ENCODE data around the gene ATP10A.

- TF ChIP-seq, protein P1, sequence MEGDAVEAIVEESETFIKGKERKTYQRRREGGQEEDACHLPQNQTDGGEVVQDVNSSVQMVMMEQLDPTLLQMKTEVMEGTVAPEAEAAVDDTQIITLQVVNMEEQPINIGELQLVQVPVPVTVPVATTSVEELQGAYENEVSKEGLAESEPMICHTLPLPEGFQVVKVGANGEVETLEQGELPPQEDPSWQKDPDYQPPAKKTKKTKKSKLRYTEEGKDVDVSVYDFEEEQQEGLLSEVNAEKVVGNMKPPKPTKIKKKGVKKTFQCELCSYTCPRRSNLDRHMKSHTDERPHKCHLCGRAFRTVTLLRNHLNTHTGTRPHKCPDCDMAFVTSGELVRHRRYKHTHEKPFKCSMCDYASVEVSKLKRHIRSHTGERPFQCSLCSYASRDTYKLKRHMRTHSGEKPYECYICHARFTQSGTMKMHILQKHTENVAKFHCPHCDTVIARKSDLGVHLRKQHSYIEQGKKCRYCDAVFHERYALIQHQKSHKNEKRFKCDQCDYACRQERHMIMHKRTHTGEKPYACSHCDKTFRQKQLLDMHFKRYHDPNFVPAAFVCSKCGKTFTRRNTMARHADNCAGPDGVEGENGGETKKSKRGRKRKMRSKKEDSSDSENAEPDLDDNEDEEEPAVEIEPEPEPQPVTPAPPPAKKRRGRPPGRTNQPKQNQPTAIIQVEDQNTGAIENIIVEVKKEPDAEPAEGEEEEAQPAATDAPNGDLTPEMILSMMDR (IDR thresholded peaks at IDR 0.05) = no peak
- no peak for TF ChIP-seq POLR2A (IDR thresholded peaks at IDR 0.05)
These were observed 147.4 kb downstream of the ATP10A start for GRCh38 chr15:25715536-25716413.

All from stomach (tissue), 4 donors.